H1 (cell line): ENCODE results near the gene ARHGAP6. TPM values are rescaled to one million over a fixed set of nuclear protein-coding genes. Genes with fewer than 3 reads are reported as not detected.
"Not testable (repeated sequence)": the region's sequence is repeated elsewhere in the genome, so short reads cannot be mapped to it uniquely, and the experiment has no call there.

Source experiments
- CTCF ChIA-PET: fragments of 300-600 bp; sonication (Branson Sonifier 250); formaldehyde crosslinking; loops from one replicate; lab custom pipeline; 2021; ENCODE audit not compliant: partially characterized antibody; lab: Charles Lee
- POLR2A ChIA-PET: fragments of 300-600 bp; sonication (Branson Sonifier 250); formaldehyde crosslinking; loops from one replicate; lab custom pipeline; 2021; ENCODE audit warnings: inconsistent platforms; ENCODE audit not compliant: partially characterized antibody; lab: Charles Lee
- DNase-seq, 2 experiments: peaks; one replicate each; pipeline versions ENCODE4 v3.0.0 to v3.0.0-alpha.2; 2010 to 2022; ENCODE audit warnings: low spot score in 2 of 2, low read depth in 1 of 2, mixed read lengths in 1 of 2
- FAIRE-seq: peaks from 2 replicates; lab custom pipeline; 2011; peaks lifted over from hg19 to GRCh38; lab: Jason Lieb, UNC
- H2AFZ ChIP-seq: 2 replicates; pipeline ENCODE4 v1.8.1; 2012; ENCODE audit warnings: low read length, inconsistent platforms
- H2AK5ac ChIP-seq: 2 replicates; pipeline ENCODE4 v1.6.1; 2013; ENCODE audit warnings: low read depth, low read length
- H2BK120ac ChIP-seq: replicated peaks from 2 replicates; pipeline ENCODE3; 2013; ENCODE audit warnings: low read depth, low read length, inconsistent platforms
- H2BK12ac ChIP-seq: 2 replicates; pipeline ENCODE4 v1.6.1; 2013; ENCODE audit warnings: low read depth, low read length
- H2BK15ac ChIP-seq: 2 replicates; pipeline ENCODE4 v1.6.1; 2013; ENCODE audit warnings: low read length
- H2BK20ac ChIP-seq: 2 replicates; pipeline ENCODE4 v1.6.1; 2013; ENCODE audit warnings: low read length
- H2BK5ac ChIP-seq: 2 replicates; pipeline ENCODE4 v1.6.1; 2013; ENCODE audit warnings: low read depth, low read length
- H3K14ac ChIP-seq: 2 replicates; pipeline ENCODE4 v1.6.1; 2013; ENCODE audit warnings: inconsistent platforms; ENCODE audit not compliant: insufficient read length
- H3K18ac ChIP-seq: 2 replicates; pipeline ENCODE4 v1.6.1; 2013; ENCODE audit warnings: low read length; ENCODE audit errors: extremely low read depth
- H3K23ac ChIP-seq: 2 replicates; pipeline ENCODE4 v1.6.1; 2013; ENCODE audit warnings: inconsistent platforms; ENCODE audit not compliant: insufficient read length
- H3K23me2 ChIP-seq: 2 replicates; pipeline ENCODE4 v1.6.1; 2013; ENCODE audit warnings: low read depth, low read length
- H3K27ac ChIP-seq: 2 replicates; pipeline ENCODE4 v1.6.1; 2011; ENCODE audit warnings: low read depth, low read length, inconsistent platforms
- H3K27me3 ChIP-seq, 4 experiments: replicated peaks in 1 of 4; 1 replicate in 1 of 4; 2 replicates in 3 of 4; pipeline versions ENCODE4 v1.6.1 to v1.8.1; 2011 to 2013; ENCODE audit warnings: low read length in 3 of 4, mild to moderate bottlenecking in 3 of 4, inconsistent platforms in 2 of 4, mixed read lengths in 2 of 4, moderate library complexity in 1 of 4; ENCODE audit not compliant: control insufficient read depth in 3 of 4, insufficient read depth in 3 of 4; ENCODE audit errors: extremely low read depth in 1 of 4
- H3K36me3 ChIP-seq, 4 experiments: 2 replicates each; pipeline versions ENCODE4 v1.6.1 to v1.8.1; 2011 to 2013; ENCODE audit warnings: mild to moderate bottlenecking in 4 of 4, low read length in 3 of 4, moderate library complexity in 2 of 4, control low read depth in 1 of 4, inconsistent platforms in 1 of 4; ENCODE audit not compliant: insufficient read depth in 4 of 4, control insufficient read depth in 2 of 4
- H3K4ac ChIP-seq: replicated peaks from 2 replicates; pipeline ENCODE3; 2013; ENCODE audit warnings: low read length, low read depth, mixed read lengths, inconsistent platforms; ENCODE audit not compliant: insufficient read length
- H3K4me1 ChIP-seq, 4 experiments: replicated peaks in 1 of 4; 1 replicate in 1 of 4; 2 replicates in 3 of 4; pipeline versions ENCODE4 v1.6.1 to v1.8.1; 2011 to 2013; ENCODE audit warnings: low read length in 3 of 4, inconsistent platforms in 2 of 4, mixed read lengths in 1 of 4; ENCODE audit not compliant: insufficient read depth in 4 of 4, control insufficient read depth in 3 of 4
- H3K4me2 ChIP-seq, 2 experiments: 2 replicates each; pipeline versions ENCODE4 v1.6.1 to v1.8.1; 2011 to 2013; ENCODE audit warnings: low read depth in 2 of 2, low read length in 2 of 2, control low read depth in 1 of 2, inconsistent platforms in 1 of 2, mild to moderate bottlenecking in 1 of 2; ENCODE audit not compliant: insufficient read depth in 1 of 2
- H3K4me3 ChIP-seq, 4 experiments: fragments of 200-600, 300-600 bp in 1 of 4; sonication (generic), shearing (Covaris generic), sonication (Bioruptor Twin) in 1 of 4; 2 replicates each; pipeline versions ENCODE4 v1.5.1 to v1.8.1; 2011 to 2016; ENCODE audit warnings: low read length in 4 of 4, low read depth in 3 of 4, control low read depth in 2 of 4, inconsistent platforms in 2 of 4, mild to moderate bottlenecking in 2 of 4, mixed read lengths in 1 of 4, moderate library complexity in 1 of 4; ENCODE audit not compliant: insufficient read depth in 2 of 4; ENCODE audit errors: extremely low read depth in 1 of 4
- H3K56ac ChIP-seq: replicated peaks from 2 replicates; pipeline ENCODE3; 2013; ENCODE audit warnings: low read depth, mild to moderate bottlenecking, mixed read lengths, low read length, inconsistent platforms; ENCODE audit not compliant: insufficient read length
- H3K79me1 ChIP-seq: 2 replicates; pipeline ENCODE4 v1.6.1; 2013; ENCODE audit warnings: low read depth, low read length, control low read depth
- H3K79me2 ChIP-seq, 2 experiments: 2 replicates each; pipeline versions ENCODE4 v1.6.1 to v1.8.1; 2012 to 2013; ENCODE audit warnings: low read length in 2 of 2, mild to moderate bottlenecking in 2 of 2, inconsistent platforms in 1 of 2; ENCODE audit not compliant: insufficient read depth in 2 of 2, control insufficient read depth in 1 of 2
- H3K9ac ChIP-seq, 4 experiments: replicated peaks in 1 of 4; 1 replicate in 1 of 4; 2 replicates in 3 of 4; pipeline versions ENCODE4 v1.6.1 to v1.8.1; 2011 to 2013; ENCODE audit warnings: low read depth in 3 of 4, low read length in 3 of 4, control low read depth in 2 of 4, mild to moderate bottlenecking in 2 of 4, moderate library complexity in 2 of 4, inconsistent platforms in 1 of 4; ENCODE audit errors: extremely low read depth in 1 of 4
- H3K9me3 ChIP-seq, 2 experiments: 2 replicates each; pipeline versions ENCODE4 v1.6.1 to v1.8.1; 2012 to 2013; ENCODE audit warnings: mild to moderate bottlenecking in 2 of 2, moderate library complexity in 2 of 2, control low read depth in 1 of 2, inconsistent platforms in 1 of 2, low read depth in 1 of 2, low read length in 1 of 2, mixed read lengths in 1 of 2; ENCODE audit not compliant: insufficient read depth in 2 of 2
- H4K20me1 ChIP-seq, 2 experiments: replicated peaks in 1 of 2; 2 replicates each; pipeline versions ENCODE3 to v1.8.1; 2011 to 2013; ENCODE audit warnings: inconsistent platforms in 2 of 2, low read length in 2 of 2, mild to moderate bottlenecking in 1 of 2; ENCODE audit not compliant: insufficient read depth in 2 of 2, control insufficient read depth in 1 of 2
- H4K5ac ChIP-seq: 2 replicates; pipeline ENCODE4 v1.6.1; 2013; ENCODE audit warnings: low read length, low read depth, mixed read lengths, inconsistent platforms; ENCODE audit not compliant: insufficient read length
- H4K8ac ChIP-seq: 2 replicates; pipeline ENCODE4 v1.8.0; 2013; ENCODE audit warnings: mild to moderate bottlenecking, moderate library complexity, low read length, inconsistent platforms; ENCODE audit not compliant: insufficient read depth; ENCODE audit errors: extremely low read depth
- H4K91ac ChIP-seq: replicated peaks from 2 replicates; pipeline ENCODE3; 2013; ENCODE audit warnings: low read length, mixed read lengths, inconsistent platforms; ENCODE audit not compliant: insufficient read length
- CEBPB ChIP-seq: IDR thresholded peaks from 2 replicates; pipeline ENCODE4 v1.6.1; 2012; ENCODE audit warnings: low read depth, low read length
- EP300 ChIP-seq, 2 experiments: IDR thresholded peaks; 1 replicate in 1 of 2; 2 replicates in 1 of 2; pipeline ENCODE4 v1.6.1; 2011 to 2012; ENCODE audit warnings: low read depth in 2 of 2, low read length in 2 of 2, mild to moderate bottlenecking in 2 of 2, borderline replicate concordance in 1 of 2, inconsistent platforms in 1 of 2, moderate library complexity in 1 of 2
- HDAC2 ChIP-seq, 2 experiments: fragments of 300-600 bp in 1 of 2; sonication (generic) in 1 of 2; IDR thresholded peaks; 2 replicates each; pipeline ENCODE4 v1.6.1; 2011 to 2012; ENCODE audit warnings: low read depth in 2 of 2, low read length in 2 of 2, mild to moderate bottlenecking in 2 of 2, moderate library complexity in 2 of 2, borderline replicate concordance in 1 of 2, inconsistent platforms in 1 of 2
- TAF1 ChIP-seq: IDR thresholded peaks from 2 replicates; pipeline ENCODE4 v1.6.1; 2011; ENCODE audit warnings: mild to moderate bottlenecking, low read depth, low read length
- WGBS, 2 experiments: shearing (Covaris generic) in 1 of 2; methylation state at CpG; one replicate each; pipeline versions ENCODE4 v1.1.6 to v1.1.7; 2013 to 2015; ENCODE audit warnings: low lambda C conversion rate in 2 of 2, mixed read lengths in 2 of 2, inconsistent platforms in 1 of 2, low coverage in 1 of 2, missing lambda C conversion rate in 1 of 2; ENCODE audit not compliant: insufficient replicate concordance in 2 of 2, insufficient coverage in 1 of 2, insufficient read length in 1 of 2; ENCODE audit errors: extremely low coverage in 1 of 2, missing lambda C conversion rate in 1 of 2; 5-methylcytosine and 5-hydroxymethylcytosine counted together
- polyA plus RNA-seq, 7 experiments: library from polyadenylated mRNA; depleted of rRNA in 3 of 7; stranded (reverse) in 5 of 7; unstranded in 2 of 7; fragments of >200 nt in 5 of 7; fragments of 200-250 nt in 2 of 7; gene quantifications; 1 replicate in 5 of 7; 2 replicates in 1 of 7; 4 replicates in 1 of 7; pipeline versions ENCODE4 v1.2.1 to v1.2.3, GENCODE V29; 2011 to 2013; ENCODE audit warnings: missing spikeins in 2 of 7, mixed read lengths in 2 of 7
- total RNA-seq: library from RNA; stranded (reverse); fragmentation: NEBNext Ultra II Directional; extraction: Animal tissue kit (Norgen Biotek cat#: 25700); gene quantifications from 2 replicates; pipeline ENCODE4 v1.2.1, GENCODE V29; 2021

ARHGAP6 gene
- total and polyA plus RNA-seq, 2 of the 8 experiments (the other 6 are each of a cell fraction or from before 2014, with no cell fraction given), result 0.35 to 0.82 TPM

GRCh38 chrX:11364835-11365234 lies 300.9 kb downstream of the ARHGAP6 start (continued):
- TF ChIP-seq EP300 (IDR thresholded peaks at IDR 0.05; ENCODE audit: borderline replicate concordance in 1 of 2, low read depth in 2 of 2, low read length in 2 of 2) (no peak), TAF1 (no peak), HDAC2 (IDR thresholded peaks at IDR 0.05; ENCODE audit: borderline replicate concordance in 1 of 2, low read depth in 2 of 2, low read length in 2 of 2) (no peak), CEBPB (no peak)

- H3K23ac ChIP-seq, H3K4ac ChIP-seq, H3K36me3 ChIP-seq, H3K9ac ChIP-seq, FAIRE-seq, H3K14ac ChIP-seq, H2BK12ac ChIP-seq, H3K27ac ChIP-seq, H2AK5ac ChIP-seq, H4K8ac ChIP-seq, H3K27me3 ChIP-seq, H3K79me1 ChIP-seq, H3K79me2 ChIP-seq, H2BK120ac ChIP-seq, H3K23me2 ChIP-seq, H2BK5ac ChIP-seq, H3K4me1 ChIP-seq, POLR2A ChIA-PET, H3K4me3 ChIP-seq, H2BK15ac ChIP-seq, CTCF ChIA-PET, H4K91ac ChIP-seq, H2AFZ ChIP-seq, H2BK20ac ChIP-seq, H3K56ac ChIP-seq, H4K20me1 ChIP-seq, H4K5ac ChIP-seq, H3K9me3 ChIP-seq, H3K18ac ChIP-seq, H3K4me2 ChIP-seq, DNase-seq: not testable (repeated sequence)
- 100% methylated on average over 1 of the region's 1 CpG; no CpG with 5 or more reads in 1 of the 2 experiments for WGBS, 2 experiments
Observed at GRCh38 chrX:11363825-11364224, 301.9 kb downstream of the ARHGAP6 start.
